ENCODE data around the gene RAI2. TPM values are rescaled to one million over a fixed set of nuclear protein-coding genes. Genes with fewer than 3 reads are reported as not detected.

The RAI2 gene
- total RNA-seq, 1 donor from 2014 or later: not detected

GRCh38 chrX:17822351-17822750 lies 38.7 kb downstream of the RAI2 start:
- no peak overlapping the region for H3K4me3 Mint-ChIP-seq
- peaks cover 2% of the 10 kb centered on the region for H3K27me3 Mint-ChIP-seq
- H3K27ac Mint-ChIP-seq: no peak overlapping the region
- CTCF ChIA-PET: no interaction called here
- DNase-seq (no peak), ATAC-seq (ENCODE audit: low read depth) (no peak)
- intact Hi-C loops (cut with micrococcal nuclease): no loop called here
- no peaks in the 10 kb centered on the region for H3K36me3 Mint-ChIP-seq (ENCODE audit: low read depth)
- peaks cover 4% of the 10 kb centered on the region for H3K9me3 Mint-ChIP-seq
- no peaks in the 10 kb centered on the region for H3K4me1 Mint-ChIP-seq
- POLR2A ChIA-PET: no interaction called here
- no peak for TF ChIP-seq CTCF (IDR thresholded peaks at IDR 0.05)

- Mint-ChIP-seq H3K4me1 (no peaks in the 10 kb centered on the region), H3K27me3 (peaks cover 2% of the 10 kb centered on the region), H3K27ac (no peak overlapping the region), H3K4me3 (no peak overlapping the region), H3K9me3 (no peaks in the 10 kb centered on the region), H3K36me3 (ENCODE audit: low read depth) (no peaks in the 10 kb centered on the region)
- DNase-seq (no peak), ATAC-seq (ENCODE audit: low read depth) (no peak)
- no peak for TF ChIP-seq CTCF (IDR thresholded peaks at IDR 0.05)
- ChIA-PET POLR2A (no interaction called here), CTCF (no interaction called here)
- intact Hi-C loops (cut with micrococcal nuclease): no loop called here
Observed at GRCh38 chrX:17820100-17820499, 41.0 kb downstream of the RAI2 start.

GRCh38 chrX:17818726-17819125 lies 42.4 kb downstream of the RAI2 start:
- ChIA-PET POLR2A (no interaction called here), CTCF (no interaction called here)
- Mint-ChIP-seq H3K27ac (no peak overlapping the region), H3K27me3 (peaks cover 2% of the 10 kb centered on the region), H3K36me3 (ENCODE audit: low read depth) (no peaks in the 10 kb centered on the region), H3K4me1 (no peaks in the 10 kb centered on the region), H3K4me3 (no peak overlapping the region), H3K9me3 (no peaks in the 10 kb centered on the region)
- TF ChIP-seq CTCF (IDR thresholded peaks at IDR 0.05): no peak
- DNase-seq (no peak), ATAC-seq (ENCODE audit: low read depth) (no peak)
- intact Hi-C loops (cut with micrococcal nuclease): no loop called here

GRCh38 chrX:17817251-17817650 lies 43.8 kb downstream of the RAI2 start:
- DNase-seq: no peak
- POLR2A ChIA-PET: no interaction called here
- CTCF ChIA-PET: no interaction called here
- Mint-ChIP-seq H3K27me3 (peaks cover 2% of the 10 kb centered on the region), H3K27ac (no peak overlapping the region), H3K36me3 (ENCODE audit: low read depth) (no peaks in the 10 kb centered on the region), H3K4me1 (no peaks in the 10 kb centered on the region), H3K9me3 (no peaks in the 10 kb centered on the region), H3K4me3 (no peak overlapping the region)
- intact Hi-C loops (cut with micrococcal nuclease): no loop called here
- TF ChIP-seq CTCF (IDR thresholded peaks at IDR 0.05): no peak
- ATAC-seq (ENCODE audit: low read depth): no peak

- ATAC-seq (ENCODE audit: low read depth): no peak
- Mint-ChIP-seq H3K27ac (no peak overlapping the region), H3K9me3 (no peaks in the 10 kb centered on the region), H3K27me3 (no peaks in the 10 kb centered on the region), H3K36me3 (ENCODE audit: low read depth) (no peaks in the 10 kb centered on the region), H3K4me1 (no peaks in the 10 kb centered on the region), H3K4me3 (no peak overlapping the region)
- no peak for TF ChIP-seq CTCF (IDR thresholded peaks at IDR 0.05)
- ChIA-PET CTCF (no interaction called here), POLR2A (no interaction called here)
- DNase-seq: no peak
- intact Hi-C loops (cut with micrococcal nuclease): no loop called here
Observed at GRCh38 chrX:17814557-17814956, 46.5 kb downstream of the RAI2 start.
